Renal cortical epithelial cell (primary cell): ENCODE data around the gene PIEZO1. TPM values are rescaled to one million over a fixed set of nuclear protein-coding genes. Genes with fewer than 3 reads are reported as not detected.

ENCODE experiments used
- DNase-seq: peaks from one replicate; pipeline ENCODE4 v3.0.0-alpha.2; 2011; ENCODE audit warnings: low read depth
- total RNA-seq: library from RNA; depleted of rRNA; stranded (reverse); fragments of >200 nt; gene quantifications from 2 replicates; pipeline ENCODE4 v1.2.3, GENCODE V29; 2014

The PIEZO1 gene
- total RNA-seq, 1 donor from 2014 or later, result 282 TPM

DNA sequence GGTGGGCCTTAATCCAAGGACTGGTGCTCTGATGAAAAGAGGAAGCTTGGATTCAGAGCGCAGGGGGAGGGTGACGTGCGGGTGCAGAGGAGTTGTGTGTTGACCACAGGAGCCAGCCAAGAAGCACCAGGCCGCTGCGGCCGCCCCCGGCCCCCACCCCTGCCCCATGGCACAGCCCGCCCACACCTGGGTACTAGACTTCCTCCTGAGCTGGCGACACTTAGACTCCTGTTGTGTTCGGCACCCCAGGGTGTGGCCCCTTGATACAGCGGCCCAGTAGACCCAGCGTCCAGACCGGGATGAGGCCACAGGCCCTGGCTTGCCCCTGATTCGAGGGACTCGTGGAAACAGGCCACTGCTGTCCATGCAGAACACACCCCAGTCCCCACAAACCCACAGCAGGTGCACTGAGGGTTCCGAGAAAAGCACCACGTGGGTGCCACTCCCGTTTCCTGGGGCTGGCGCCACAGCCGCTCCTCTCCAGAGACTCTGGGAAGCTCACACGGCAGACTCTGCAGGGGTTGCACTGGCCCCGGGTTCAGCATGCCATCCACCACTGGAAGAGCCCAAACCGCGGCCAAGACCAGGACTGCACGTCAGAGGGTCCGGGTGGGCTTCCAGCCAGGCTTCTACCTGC, 93.0 kb downstream of the PIEZO1 start:
- DNase-seq, result no peak

DNA sequence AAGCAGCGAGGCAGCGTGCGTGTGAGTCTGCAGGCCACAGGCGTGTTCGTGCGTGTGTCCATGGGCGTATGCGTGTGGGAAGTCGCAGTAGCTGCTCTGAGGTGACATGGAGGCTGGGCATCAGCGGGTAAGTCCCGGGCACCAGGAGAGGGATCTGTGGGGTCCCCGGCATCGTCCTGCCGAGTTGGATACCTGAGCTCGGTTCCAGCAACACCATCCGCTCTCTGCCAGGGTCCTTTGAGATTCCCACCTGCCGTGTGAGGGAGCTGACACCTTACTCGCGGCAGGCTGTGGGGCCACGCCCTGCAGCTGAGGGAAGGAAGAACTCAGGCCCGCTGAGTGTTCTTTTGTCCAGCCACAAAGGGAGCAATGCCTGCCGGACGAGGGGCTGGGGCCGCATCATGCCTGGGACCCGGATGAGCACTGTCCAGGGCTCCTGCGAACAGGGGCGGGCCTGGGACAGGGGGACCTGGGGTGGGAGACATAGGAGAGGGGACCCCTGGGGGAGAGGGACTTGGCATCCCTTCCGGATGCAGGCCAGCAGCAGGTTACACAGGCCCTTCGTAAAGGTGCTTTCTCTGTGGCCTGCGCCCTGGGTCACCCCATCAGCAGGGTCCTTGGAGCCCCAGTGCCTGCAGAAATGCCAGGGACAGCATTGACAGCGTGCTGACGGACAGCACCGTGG, 93.7 kb downstream of the PIEZO1 start:
- DNase-seq, result no peak

DNA sequence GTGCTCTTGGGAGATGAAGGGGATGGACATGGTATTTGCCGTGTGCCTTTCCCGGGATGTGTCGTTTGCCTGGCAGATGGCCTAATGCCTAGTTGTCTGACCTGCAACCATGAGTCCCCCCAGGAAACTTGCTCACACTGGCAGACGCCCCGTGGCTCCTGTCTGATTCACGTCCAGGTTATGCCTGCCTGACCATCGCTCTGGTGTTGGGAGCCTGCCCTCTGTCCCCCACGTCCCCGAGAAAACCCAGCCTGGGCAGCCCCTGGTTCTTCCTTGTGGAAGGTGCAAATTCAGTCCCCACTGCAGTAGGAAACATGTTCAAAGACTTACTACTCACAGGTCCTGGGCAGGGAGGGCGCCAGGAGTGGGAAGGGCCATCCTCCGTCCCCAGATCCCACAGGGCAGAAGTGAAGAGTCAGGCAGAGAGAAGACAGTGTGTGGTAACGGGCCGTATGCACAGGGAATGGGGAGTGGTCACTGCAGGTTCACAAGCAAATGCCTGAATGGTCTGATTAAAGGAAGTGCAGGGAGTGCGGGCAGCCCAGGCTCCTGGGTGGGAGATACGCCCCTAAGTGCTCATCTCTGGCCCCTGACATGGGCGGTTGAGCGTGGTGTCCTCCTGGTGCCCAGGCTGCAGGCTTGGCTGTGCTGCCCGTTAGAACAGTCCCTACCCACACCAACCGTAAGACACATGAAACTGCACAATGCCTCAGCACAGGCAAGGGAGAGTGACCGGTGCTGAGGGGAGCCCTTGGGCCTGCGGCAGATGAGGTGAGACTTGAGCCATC, 94.5 kb downstream of the PIEZO1 start:
- DNase-seq, result no peak

DNA sequence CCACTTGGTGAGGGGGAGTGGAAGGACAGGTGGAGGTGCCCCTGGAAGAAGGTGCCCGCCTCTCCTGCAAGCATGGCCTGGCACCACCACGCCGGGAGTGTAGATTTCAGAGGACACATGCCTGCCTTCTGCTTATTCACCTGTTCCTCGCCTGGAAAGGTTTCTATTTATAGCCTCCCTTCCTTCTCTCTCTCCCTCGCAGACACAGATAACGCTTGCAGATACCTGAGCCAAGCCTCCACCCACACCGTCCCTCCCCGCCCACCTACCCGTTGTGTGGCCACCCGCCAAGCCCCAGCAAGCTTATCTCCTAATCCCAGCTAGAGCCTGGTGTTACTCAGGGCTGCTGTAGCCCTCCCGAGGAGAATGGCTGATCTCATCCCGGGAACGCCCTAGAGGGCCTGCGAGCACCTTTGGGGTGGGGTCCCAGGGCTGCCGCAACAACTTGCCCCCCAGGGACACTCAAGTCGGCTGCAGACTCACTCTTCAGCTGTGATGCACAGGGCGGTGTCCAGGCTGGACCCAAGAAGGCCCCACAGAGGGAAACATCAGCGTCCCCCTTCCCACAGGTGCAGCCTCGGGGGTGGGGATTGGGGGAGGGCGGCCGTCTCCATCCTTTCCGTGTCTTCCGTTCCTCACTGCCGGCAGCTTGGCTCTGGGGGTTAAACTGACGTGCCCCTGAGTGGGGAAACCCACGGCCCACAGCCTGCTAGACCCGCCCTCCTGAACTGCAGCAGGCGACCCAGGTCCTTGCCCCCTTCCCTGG, 96.8 kb downstream of the PIEZO1 start:
- no peak for DNase-seq

DNA sequence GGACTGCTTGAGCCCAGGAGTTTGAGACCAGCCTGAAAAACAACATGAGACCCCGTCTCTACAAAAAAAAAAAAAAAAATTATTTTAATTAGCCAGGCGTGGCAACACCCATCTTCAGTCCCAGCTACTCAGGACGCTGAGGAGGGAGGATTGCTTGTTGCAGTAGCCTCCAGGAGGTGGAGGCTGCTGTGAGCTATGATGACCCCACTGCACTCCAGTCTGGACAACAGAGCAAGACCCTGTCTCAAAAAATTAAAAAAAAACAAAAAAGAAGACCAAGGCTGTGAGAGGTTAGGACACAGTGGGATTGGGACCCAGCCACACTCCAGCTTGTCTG, 97.4 kb downstream of the PIEZO1 start:
- DNase-seq, result no peak

DNA sequence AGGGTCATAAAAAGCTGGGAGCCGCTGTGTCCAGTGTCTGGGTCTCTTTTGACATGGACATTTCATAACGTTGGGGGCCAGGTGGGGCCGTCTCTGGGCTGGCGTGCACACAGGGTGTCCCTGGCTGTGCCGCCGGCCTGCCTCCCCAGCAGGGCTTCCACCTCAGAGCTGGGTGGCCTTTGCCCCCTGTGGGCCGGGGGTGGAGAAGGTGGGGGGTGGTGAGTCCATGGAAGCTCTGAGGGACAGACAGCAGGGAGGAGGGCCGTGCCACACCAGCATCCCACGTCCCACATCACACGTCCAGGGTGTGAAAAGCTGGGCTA, 97.8 kb downstream of the PIEZO1 start:
- no peak for DNase-seq

DNA sequence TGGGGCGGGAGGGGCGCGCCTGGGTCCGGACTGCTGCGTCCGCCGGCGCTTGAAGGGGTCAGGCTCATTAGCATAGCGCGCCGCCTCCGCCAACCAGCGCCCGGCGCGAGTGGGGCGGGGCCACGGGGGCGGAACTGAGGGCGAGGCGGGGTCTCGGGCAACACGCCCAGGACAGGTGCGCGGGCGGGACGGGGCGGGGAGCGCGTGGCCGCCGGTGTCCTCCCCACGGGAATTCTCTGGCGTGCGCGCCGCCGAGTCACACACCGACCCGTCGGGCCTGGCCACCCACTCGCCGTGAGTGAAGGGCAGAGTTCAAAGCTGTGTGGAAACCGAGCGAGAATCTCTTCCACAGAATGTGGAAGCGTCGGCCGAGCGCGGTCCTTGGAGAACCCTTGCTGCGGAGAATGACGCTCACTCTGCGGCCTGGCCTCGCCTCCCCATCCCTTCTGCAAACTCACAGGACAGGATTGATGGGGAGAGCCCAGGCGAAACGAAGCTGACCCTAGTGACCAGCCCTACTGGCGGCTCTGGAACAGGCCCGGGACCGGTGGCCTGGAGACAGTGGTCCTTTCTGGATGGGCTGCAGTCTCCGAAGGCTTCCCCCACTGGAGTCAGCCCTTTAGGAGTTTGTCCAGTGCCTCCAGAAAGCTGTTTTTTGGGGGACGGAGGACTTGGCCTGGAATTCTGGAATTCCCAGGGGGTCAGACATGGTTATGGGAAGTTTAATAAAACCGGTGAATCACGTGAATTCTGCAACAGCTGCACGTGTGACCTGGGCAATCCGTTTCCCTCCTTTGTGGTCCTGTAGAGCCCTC, 98.4 kb downstream of the PIEZO1 start, which contains the start of gene SNAI3:
Gene SNAI3 (minus strand): TSS at position 69 of the 815 bp plus-strand sequence. CDS start 101 bp downstream, outside the sequence.
- no peak for DNase-seq

DNA sequence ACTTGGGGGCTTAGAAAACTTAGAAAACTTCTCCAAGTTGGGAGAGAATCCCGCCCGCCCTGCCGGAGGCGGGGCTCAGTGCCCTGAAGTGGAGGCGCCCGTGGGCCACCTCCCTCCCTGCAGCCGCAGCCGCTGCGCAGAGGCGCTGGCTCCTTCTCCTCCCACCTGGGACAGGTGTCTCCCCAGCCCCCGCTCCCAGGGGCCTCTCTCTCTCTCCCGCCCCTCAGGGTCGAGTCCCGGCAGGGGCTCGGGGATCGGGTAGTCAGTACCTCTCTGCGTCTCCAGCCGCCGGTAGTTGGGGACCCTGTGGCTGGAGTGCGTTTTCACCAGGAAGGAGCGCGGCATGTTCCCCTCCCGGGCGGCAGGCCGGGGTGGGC, 99.0 kb downstream of the PIEZO1 start:
- no peak for DNase-seq

DNA sequence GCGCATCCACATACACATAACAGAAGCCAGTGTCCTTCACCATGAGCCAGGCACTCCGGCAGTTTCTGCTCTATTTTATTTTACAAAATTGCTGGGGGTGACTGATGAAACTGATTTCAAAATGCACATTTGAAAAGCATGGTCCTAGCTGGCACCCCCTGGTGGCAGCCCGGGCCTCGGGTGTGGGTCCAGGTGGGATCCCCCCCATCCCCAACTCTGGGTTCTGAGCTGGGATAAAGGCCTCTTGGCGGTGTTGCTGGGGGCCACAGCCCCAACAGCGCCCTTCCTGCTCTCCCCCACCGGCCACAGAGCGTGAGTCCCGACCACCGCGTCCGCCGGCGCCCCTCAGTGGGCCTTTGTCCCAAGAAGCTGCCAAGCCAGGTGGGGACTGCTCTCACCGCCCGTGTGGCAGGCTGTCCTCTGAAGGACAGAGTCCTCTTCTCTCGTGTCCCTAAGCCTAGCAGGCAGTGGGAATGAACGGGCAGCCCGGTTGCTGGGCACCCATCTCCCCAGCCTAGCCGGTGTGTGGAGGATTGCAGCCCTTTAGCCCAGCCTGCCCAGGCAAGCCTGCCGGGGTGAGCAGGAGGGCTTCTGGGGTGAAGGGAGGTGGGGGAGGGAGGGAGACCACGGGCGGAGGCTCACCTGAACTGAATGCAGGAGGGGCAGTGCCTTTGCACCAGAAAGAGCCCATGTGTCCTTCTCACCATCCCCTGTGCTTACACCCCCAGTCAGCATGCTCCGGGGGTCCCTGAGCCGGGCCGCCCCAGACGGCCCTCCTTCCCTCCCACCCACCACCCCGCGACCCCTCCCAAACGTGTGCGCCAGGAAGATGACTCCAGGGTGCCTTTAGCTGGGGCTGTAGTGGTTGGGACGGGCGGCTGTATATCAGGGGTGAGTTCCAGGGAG, 99.6 kb downstream of the PIEZO1 start:
- DNase-seq, result peak; percentile 37

DNA sequence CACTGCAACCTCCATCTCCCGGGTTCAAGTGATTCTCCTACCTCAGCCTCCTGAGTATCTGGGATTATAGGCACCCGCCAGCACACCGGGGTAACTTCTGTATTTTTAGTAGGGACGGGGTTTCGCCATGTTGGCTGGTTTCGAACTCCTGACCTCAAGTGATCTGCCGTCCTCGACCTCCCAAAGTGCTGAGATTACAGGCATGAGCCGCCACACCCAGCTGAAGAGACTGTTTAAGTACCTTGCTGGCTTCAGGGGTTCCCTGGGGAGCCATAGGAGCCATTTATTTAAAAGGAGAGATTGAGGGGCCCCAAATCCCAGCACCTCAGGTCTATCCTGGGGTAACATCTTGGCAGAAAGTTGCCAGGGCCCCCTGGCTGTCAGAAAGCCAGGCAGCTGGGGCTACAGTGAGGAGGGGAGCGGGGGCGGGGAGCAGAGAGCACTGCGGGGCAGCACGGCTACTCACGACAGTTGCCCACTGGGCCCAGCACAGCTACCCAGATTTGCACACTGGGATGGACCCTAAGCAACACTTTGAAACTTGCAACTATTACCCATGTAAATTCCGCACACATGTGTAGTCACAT, 100.4 kb downstream of the PIEZO1 start:
- no peak for DNase-seq

DNA sequence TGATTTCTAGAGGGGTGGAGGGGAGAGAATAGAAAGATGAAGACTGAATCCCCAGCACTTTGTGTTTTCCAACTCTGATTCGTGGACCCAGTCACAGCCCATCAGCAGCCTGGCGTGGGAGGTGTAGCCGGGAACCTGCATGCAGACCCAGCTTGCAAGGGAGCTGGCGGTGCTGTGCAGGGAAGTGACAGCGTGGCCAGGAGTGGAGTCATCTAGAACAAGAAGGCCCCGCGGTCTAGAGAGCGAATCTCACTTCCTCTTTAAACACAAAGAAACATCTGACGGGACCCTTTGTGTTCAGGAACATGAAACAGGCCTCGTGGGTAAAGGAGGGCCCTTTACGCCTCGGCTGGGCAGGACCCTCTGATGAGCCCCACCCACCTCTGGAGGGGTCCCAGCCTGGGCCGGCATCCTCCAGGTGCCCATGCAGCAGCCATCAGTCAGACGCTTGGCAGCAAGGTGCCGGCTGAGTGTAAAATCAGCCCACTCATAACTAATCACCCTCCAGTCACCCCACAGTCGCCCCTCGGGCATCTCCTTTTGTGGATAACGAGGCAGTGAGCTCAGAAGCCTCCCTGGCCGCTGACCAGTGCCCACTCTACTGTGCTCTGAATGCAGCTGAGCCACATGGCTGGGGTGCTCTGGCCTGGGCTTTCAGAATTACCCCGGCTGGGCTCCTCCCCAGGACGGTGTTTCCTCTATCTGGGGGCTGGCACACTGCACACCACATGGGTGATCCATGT, 103.1 kb downstream of the PIEZO1 start:
- no peak for DNase-seq

DNA sequence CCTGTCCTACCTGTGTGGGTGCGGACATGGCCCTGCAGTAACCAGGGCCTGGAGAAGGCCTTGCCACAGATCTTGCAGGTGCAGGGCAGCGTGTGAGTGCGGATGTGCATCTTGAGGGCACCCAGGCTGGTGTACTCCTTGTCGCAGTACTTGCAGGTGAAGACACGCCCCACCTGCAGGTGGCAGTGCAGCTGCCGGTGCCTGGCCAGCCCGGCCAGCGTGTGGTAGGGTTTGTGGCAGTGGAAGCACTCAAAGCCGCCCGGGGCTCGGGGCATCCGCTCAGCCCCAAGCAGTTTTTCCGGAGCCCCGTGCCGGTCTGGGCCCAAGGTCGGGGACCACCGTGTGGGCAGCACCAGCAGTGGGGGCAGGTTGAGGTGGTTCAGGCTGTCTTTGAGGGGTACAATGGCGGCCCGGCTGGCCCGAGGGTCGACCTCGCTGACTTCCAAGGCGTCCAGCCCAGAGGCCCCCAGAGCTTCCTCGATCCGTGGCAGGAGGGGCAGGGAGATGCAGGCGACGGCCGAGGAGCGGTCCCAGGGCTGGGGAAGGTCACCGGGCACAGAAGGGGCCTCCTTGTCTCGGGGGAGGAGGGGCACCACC, 103.8 kb downstream of the PIEZO1 start:
- DNase-seq, result no peak

DNA sequence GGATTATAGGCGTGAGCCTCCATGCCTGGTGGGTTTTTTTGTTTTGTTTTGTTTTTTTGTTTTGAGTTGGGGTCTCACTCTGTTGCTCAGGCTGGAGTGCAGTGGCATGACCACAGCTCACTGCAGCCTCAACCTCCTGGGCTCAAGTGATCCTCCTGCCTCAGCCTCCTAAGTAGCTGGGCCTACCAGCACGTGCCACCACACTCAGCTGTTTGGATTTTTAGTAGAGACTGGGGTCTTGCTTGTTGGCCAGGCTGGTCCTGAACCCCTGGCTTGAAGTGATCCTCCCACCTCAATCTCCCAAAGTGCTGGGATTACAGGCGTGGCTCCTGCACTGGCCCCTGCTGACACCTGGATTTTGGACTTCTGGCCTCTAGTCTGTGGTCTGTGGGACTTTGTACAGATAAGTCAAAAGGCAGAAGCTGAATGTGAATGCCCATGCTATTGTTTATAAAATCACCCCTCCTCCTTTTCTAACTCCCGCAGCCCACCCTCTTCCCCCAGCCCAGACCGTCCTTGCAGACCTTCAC, 104.4 kb downstream of the PIEZO1 start:
- no peak for DNase-seq

DNA sequence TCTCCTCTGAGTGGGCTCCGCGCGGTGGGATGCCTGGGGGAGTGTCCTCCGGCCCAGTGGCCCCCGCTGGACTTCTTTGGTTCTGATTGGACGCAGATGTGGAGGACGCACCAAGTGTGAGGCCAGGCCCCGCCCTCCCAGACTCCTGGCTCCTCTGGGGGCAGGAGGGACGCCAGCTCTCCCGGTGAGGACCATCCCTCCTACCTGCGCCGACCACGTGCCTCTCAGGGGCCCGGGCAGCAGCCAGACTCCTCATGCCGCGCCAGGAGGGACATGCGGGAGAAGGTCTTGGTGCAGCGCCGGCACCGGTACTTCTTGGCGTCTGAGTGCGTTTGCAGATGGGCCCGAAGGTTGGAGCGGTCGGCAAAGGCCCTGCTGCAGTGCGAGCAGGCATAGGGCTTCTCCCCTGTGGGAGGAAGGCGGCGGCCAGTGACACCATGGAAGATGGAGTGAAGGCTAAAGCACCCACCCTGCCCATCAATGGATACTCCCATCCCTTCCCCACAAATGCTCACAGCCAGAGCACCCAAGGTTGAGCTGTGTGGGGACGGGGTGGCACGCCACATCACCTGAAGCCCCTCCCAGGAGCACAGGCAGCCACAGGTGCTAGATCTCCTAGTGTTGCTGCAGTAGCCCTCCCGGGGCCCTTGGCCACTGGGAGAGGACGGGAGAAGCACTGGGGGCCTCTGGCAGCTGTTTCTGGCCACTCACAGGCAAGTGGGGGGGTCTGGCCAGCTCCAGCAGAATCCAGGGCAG, 106.6 kb downstream of the PIEZO1 start:
- no peak for DNase-seq

DNA sequence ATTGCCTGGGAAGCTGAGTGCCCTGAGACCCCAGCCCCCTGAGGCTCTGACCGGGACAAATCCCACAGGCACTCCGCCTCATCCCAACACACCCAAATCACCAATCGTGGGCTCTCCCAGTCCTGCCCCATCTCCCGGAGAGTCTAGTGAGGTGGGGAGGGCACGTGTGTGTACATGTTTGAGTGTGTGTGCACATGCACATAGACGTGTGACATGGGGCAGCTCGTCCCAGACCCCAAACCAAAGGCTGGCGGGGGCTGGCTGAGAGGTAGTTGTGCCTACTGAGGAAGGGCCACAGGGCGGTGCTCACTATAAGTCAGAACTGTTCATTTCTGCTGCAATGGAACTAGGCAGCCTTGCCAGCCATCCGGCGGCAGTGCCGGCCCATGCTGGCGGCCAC, 107.3 kb downstream of the PIEZO1 start:
- no peak for DNase-seq

DNA sequence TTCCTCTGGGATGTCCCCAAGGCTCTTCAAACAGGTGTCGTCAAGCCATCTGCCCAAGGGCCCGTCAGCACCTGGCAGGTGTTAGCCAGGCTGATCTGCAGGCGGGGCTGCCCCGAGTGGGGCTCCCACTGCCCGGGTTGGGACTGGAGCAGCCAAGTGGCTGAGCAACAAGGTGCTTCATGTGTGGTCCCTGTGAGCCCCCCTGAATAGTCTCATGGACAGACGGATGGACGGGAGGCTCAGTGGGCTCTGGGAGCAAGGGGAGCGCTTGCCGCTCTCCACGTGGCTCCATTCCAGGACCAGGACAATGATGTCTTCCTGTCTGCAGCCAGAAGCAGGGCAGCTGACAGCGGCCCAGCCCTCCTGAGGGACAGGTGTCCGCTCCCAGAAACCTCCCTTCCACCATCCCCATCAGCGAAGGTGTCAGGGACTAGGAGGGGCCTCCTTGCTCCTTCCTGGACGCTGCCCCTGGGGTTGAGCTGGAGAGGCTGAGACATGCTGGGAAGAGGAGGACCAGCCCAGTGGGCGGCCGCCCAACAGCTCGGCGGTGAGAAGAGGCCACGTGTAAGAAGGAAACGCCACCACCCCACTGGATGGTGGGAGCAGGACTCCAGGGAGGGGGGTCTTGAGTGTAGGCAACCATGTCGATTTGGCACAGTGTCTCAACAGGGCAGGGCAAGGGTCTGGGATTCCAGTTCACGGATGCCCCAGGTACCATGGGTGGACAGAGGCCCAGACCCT, 108.3 kb downstream of the PIEZO1 start:
- DNase-seq, result no peak

DNA sequence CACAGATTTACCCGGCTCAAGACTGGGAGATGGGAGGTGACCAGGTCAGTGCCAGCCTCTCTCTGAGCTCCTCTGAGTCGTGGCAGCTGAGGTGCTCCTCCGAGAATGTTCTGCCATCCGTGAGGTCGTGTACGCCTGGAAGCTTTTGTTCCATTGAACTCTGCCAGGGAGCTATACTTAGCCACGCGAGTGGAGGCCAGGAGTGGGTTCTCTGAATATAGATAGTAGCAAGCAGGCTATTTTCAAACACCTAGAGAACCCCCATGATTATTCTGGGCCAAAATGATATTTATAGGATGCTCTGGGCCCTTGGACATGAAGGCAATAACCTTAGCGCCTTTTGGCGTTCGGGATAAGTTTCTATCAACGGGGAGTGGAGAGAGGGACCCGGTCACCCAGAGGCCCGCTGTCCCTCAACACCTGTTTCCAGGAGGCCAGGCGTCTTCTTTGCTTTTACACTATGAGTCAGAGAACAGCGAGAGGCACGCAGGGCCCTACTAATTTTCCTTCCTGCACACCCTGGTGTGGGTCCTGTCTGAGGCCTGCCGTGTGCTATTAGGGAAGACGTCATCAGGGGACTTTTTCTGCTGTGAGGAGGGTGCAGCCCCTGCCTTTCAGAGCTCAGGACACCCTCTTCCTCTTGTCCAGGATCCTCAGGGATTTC, 111.2 kb downstream of the PIEZO1 start:
- DNase-seq, result no peak
